GM12878 (cell line): ENCODE measurements around the gene TMEM178A. TPM values are rescaled to one million over a fixed set of nuclear protein-coding genes. Genes with fewer than 3 reads are reported as not detected.

ENCODE experiments used
- ATAC-seq: fragments of 200-7000 bp; cut with Tn5 transposase; 3 replicates; pipeline ENCODE4 v1.9.1; 2020; ENCODE audit warnings: mild to moderate bottlenecking, moderate library complexity
- BruUV-seq: library from RNA; stranded (reverse); fragments of 400-500 nt; replicated peaks from 2 replicates; lab custom pipeline; 2021; lab: Mats Ljungman, UMichigan
- CTCF ChIA-PET: fragments of 300-600 bp; sonication (Branson Sonifier 250); formaldehyde crosslinking; extraction: SDS; loops from one replicate; lab custom pipeline; 2021; ENCODE audit warnings: inconsistent platforms; lab: Yijun Ruan, JAX
- POLR2A ChIA-PET: fragments of 350-600 bp; formaldehyde crosslinking; extraction: SDS; loops from one replicate; lab custom pipeline; 2021; ENCODE audit warnings: inconsistent platforms; lab: Charles Lee
- RAD21 ChIA-PET: fragments of 300-600 bp; sonication (Branson Sonifier 250); formaldehyde crosslinking; loops from one replicate; lab custom pipeline; 2023; ENCODE audit warnings: antibody characterized with exemption; ENCODE audit not compliant: unreplicated experiment; lab: Charles Lee
- SMC1A ChIA-PET: fragments of 300-600 bp; sonication (Branson Sonifier 250); formaldehyde crosslinking; loops from one replicate; lab custom pipeline; 2023; ENCODE audit not compliant: unreplicated experiment, uncharacterized antibody; lab: Charles Lee
- DNase-seq: peaks from one replicate; pipeline ENCODE4 v3.0.0-alpha.2; 2011; ENCODE audit warnings: low read depth, low spot score
- FAIRE-seq: peaks from 3 replicates; lab custom pipeline; 2011; peaks lifted over from hg19 to GRCh38; lab: Jason Lieb, UNC
- H2AFZ ChIP-seq: 2 replicates; pipeline ENCODE4 v1.6.0; 2011; ENCODE audit warnings: low read depth, low read length, control low read depth; ENCODE audit not compliant: control insufficient read depth
- H3K27ac ChIP-seq: 2 replicates; pipeline ENCODE4 v1.5.1; 2011; ENCODE audit warnings: control low read depth; ENCODE audit not compliant: control insufficient read depth, insufficient read depth
- H3K27me3 ChIP-seq, 2 experiments: replicated peaks in 1 of 2; 2 replicates each; pipeline versions ENCODE4 v1.6.0 to v1.6.1; 2011; ENCODE audit warnings: low read length in 1 of 2; ENCODE audit not compliant: control insufficient read depth in 2 of 2, insufficient read depth in 2 of 2
- H3K36me3 ChIP-seq, 2 experiments: 2 replicates each; pipeline ENCODE4 v1.5.1; 2011; ENCODE audit warnings: low read length in 1 of 2; ENCODE audit not compliant: control insufficient read depth in 2 of 2, insufficient read depth in 2 of 2
- H3K4me1 ChIP-seq: 2 replicates; pipeline ENCODE4 v1.6.1; 2011; ENCODE audit warnings: mild to moderate bottlenecking, low read length, moderate library complexity, mixed read lengths; ENCODE audit not compliant: control insufficient read depth, insufficient read depth
- H3K4me2 ChIP-seq: 2 replicates; pipeline ENCODE4 v1.6.0; 2011; ENCODE audit warnings: control low read depth; ENCODE audit not compliant: control insufficient read depth, insufficient read depth
- H3K4me3 ChIP-seq: fragments of 200-600 bp; sonication (generic); 2 replicates; pipeline ENCODE4 v1.5.1; 2016
- H3K79me2 ChIP-seq: 2 replicates; pipeline ENCODE4 v1.6.0; 2011; ENCODE audit warnings: low read length; ENCODE audit not compliant: control insufficient read depth, insufficient read depth
- H3K9ac ChIP-seq: 2 replicates; pipeline ENCODE4 v1.8.0; 2011; ENCODE audit warnings: low read length, control low read depth, mixed read lengths; ENCODE audit not compliant: control insufficient read depth, insufficient read depth
- H3K9me3 ChIP-seq: replicated peaks from 3 replicates; pipeline ENCODE4 v1.5.1; 2011; ENCODE audit warnings: mild to moderate bottlenecking, low read length; ENCODE audit not compliant: control insufficient read depth, insufficient read depth
- H4K20me1 ChIP-seq: 2 replicates; pipeline ENCODE4 v1.6.0; 2011; ENCODE audit not compliant: control insufficient read depth, insufficient read depth
- BHLHE40 ChIP-seq, 2 experiments: fragments of 450-650 bp in 1 of 2; IDR thresholded peaks; 2 replicates each; pipeline ENCODE4 v1.6.1; 2011 to 2017; ENCODE audit warnings: low read depth in 2 of 2, borderline replicate concordance in 1 of 2, improper control_type of control experiment in 1 of 2, low read length in 1 of 2, mild to moderate bottlenecking in 1 of 2
- BRCA1 ChIP-seq: IDR thresholded peaks from 2 replicates; pipeline ENCODE4 v1.6.1; 2011; ENCODE audit warnings: low read depth, low read length, improper control_type of control experiment
- CBX5 ChIP-seq: sonication (generic); IDR thresholded peaks from 2 replicates; pipeline ENCODE4 v1.6.1; 2016; ENCODE audit warnings: low read depth, moderate library complexity, mild to moderate bottlenecking, inconsistent platforms
- GATAD2B ChIP-seq: fragments of 450-650 bp; conservative IDR thresholded peaks from 2 replicates; pipeline ENCODE4 v1.6.1; 2017; ENCODE audit warnings: low read depth, mild to moderate bottlenecking, moderate library complexity
- IRF4 ChIP-seq: IDR thresholded peaks from 2 replicates; pipeline ENCODE4 v1.6.1; 2011; ENCODE audit warnings: low read depth, low read length
- MYB ChIP-seq: fragments of 150-350 bp; IDR thresholded peaks from 2 replicates; pipeline ENCODE4 v1.6.1; 2014; ENCODE audit warnings: mild to moderate bottlenecking, low read depth, low read length, borderline replicate concordance
- NFYA ChIP-seq: IDR thresholded peaks from 2 replicates; pipeline ENCODE4 v1.6.1; 2011; ENCODE audit warnings: low read depth, mild to moderate bottlenecking, low read length, improper control_type of control experiment, borderline replicate concordance
- NR2F1 ChIP-seq: fragments of 450-650 bp; conservative IDR thresholded peaks from 2 replicates; pipeline ENCODE4 v1.6.1; 2017; ENCODE audit warnings: mild to moderate bottlenecking
- NRF1 ChIP-seq: conservative IDR thresholded peaks from 2 replicates; pipeline ENCODE4 v1.6.1; 2011; ENCODE audit warnings: mild to moderate bottlenecking, low read depth, low read length, improper control_type of control experiment
- PKNOX1 ChIP-seq: fragments of 450-650 bp; IDR thresholded peaks from 2 replicates; pipeline ENCODE4 v1.6.1; 2016; ENCODE audit warnings: mild to moderate bottlenecking
- POLR2A ChIP-seq: IDR thresholded peaks from 2 replicates; pipeline ENCODE4 v1.6.1; 2011; ENCODE audit warnings: low read depth, mild to moderate bottlenecking, low read length
- POLR2AphosphoS5 ChIP-seq: IDR thresholded peaks from 2 replicates; pipeline ENCODE4 v1.6.1; 2011; ENCODE audit warnings: mild to moderate bottlenecking, low read length, inconsistent platforms
- SUPT20H ChIP-seq: IDR thresholded peaks from 2 replicates; pipeline ENCODE4 v1.6.1; 2011; ENCODE audit warnings: low read depth, mild to moderate bottlenecking, low read length, moderate library complexity, borderline replicate concordance; ENCODE audit not compliant: control insufficient read depth
- ZBED1 ChIP-seq: IDR thresholded peaks from 2 replicates; pipeline ENCODE4 v1.6.1; 2016; ENCODE audit warnings: borderline replicate concordance
- ZNF592 ChIP-seq: fragments of 450-650 bp; IDR thresholded peaks from 2 replicates; pipeline ENCODE4 v1.6.1; 2017; ENCODE audit warnings: mild to moderate bottlenecking, moderate library complexity
- ZSCAN29 ChIP-seq: fragments of 450-650 bp; IDR thresholded peaks from 2 replicates; pipeline ENCODE4 v1.6.1; 2017; ENCODE audit warnings: mild to moderate bottlenecking, moderate library complexity
- WGBS: methylation state at CpG from one replicate; pipeline ENCODE4 v1.1.6; 2016; ENCODE audit warnings: low lambda C conversion rate; ENCODE audit not compliant: insufficient replicate concordance, insufficient coverage; ENCODE audit errors: missing lambda C conversion rate; 5-methylcytosine and 5-hydroxymethylcytosine counted together
- in situ Hi-C: fragments of 300-500 bp; cut with MboI; formaldehyde crosslinking; loops from 9 replicates; pipeline ENCODE4 v1.14.3; 2018; ENCODE audit warnings: mixed read lengths
- intact Hi-C: fragments of 100-400 bp; cut with micrococcal nuclease; formaldehyde crosslinking; loops from one replicate; pipeline ENCODE4 v1.14.2; 2022; ENCODE audit not compliant: unreplicated experiment
- polyA plus RNA-seq, 11 experiments: library from polyadenylated mRNA; depleted of rRNA in 4 of 11; unstranded in 6 of 11; stranded (reverse) in 5 of 11; fragments of >200 nt; fragmentation: Nextera tagmentation in 4 of 11; fragmentation: Illumina TruSeq in 1 of 11; extraction: Ambion mirVana in 4 of 11; extraction: Trizol in 1 of 11; gene quantifications; 1 replicate in 1 of 11; 2 replicates in 10 of 11; pipeline versions ENCODE4 v1.2.1 to v1.2.3, GENCODE V29; 2011 to 2016; ENCODE audit warnings: inconsistent platforms in 2 of 11, missing spikeins in 2 of 11, low read depth in 1 of 11
- total RNA-seq, 4 experiments: library from RNA; depleted of rRNA in 3 of 4; stranded (reverse); fragments of >200 nt in 3 of 4; fragmentation: Illumina TruSeq in 1 of 4; extraction: Trizol in 1 of 4; gene quantifications; 2 replicates each; pipeline versions ENCODE4 v1.2.1 to v1.2.3, GENCODE V29; 2013 to 2021

Gene TMEM178A
- total and polyA plus RNA-seq, 10 of the 15 experiments (the other 5 are each of a cell fraction or from before 2014, with no cell fraction given), result not detected

- Histone ChIP-seq H3K9me3 (no peaks in the 10 kb centered on the region), H3K4me1 (no peaks in the 10 kb centered on the region), H3K9ac (no peak overlapping the region), H3K79me2 (no peaks in the 10 kb centered on the region), H3K27me3 (no peaks in the 10 kb centered on the region)
- intact Hi-C loops, result no loop called here
- in situ Hi-C loops, result no loop called here
- RAD21 ChIA-PET, result no interaction called here
- FAIRE-seq (no peak), DNase-seq (no peak)
- TF ChIP-seq IRF4 (no peak), BRCA1 (no peak), NFYA (no peak), SUPT20H (no peak), CBX5 (no peak), NRF1 (no peak), BHLHE40 (IDR thresholded peaks at IDR 0.05; ENCODE audit: borderline replicate concordance in 1 of 2, low read depth in 2 of 2, low read length in 1 of 2) (no peak), ZNF592 (no peak), POLR2AphosphoS5 (no peak), ZSCAN29 (no peak), POLR2A (no peak), NR2F1 (no peak), ZBED1 (no peak), MYB (no peak), PKNOX1 (no peak), GATAD2B (no peak)
- TF ChIP-seq, all 136 proteins: peak for 0
- SMC1A ChIA-PET, result no interaction called here
- WGBS, result 34% methylated on average over 3 of the region's 3 CpGs
- Histone ChIP-seq H2AFZ (no peak overlapping the region), H4K20me1 (no peaks in the 10 kb centered on the region), H3K36me3 (no peaks in the 10 kb centered on the region), H3K27ac (no peak overlapping the region), H3K4me3 (no peak overlapping the region), H3K4me2 (no peak overlapping the region)
- no peak for ATAC-seq
- CTCF ChIA-PET, result no interaction called here
- POLR2A ChIA-PET, result interaction anchor here (0.6 kb wide), 1 partner anchor 82 kb away, joined by 3 read pairs; no protein-coding TSS in a partner anchor
- BruUV-seq, result no TSS peak
Observed at GRCh38 chr2:39636306-39636705, 29.4 kb upstream of the TMEM178A start.
